CD14-positive monocyte (primary cell): Measurements from ENCODE around the gene NFKB1. TPM values are rescaled to one million over a fixed set of nuclear protein-coding genes. Genes with fewer than 3 reads are reported as not detected.

Source experiments
- DNase-seq, 3 donors: peaks; one replicate each; pipeline ENCODE4 v3.0.0-alpha.2; 2011 to 2022
- H2AFZ ChIP-seq: 2 replicates; pipeline ENCODE4 v1.6.0; 2012; ENCODE audit warnings: mild to moderate bottlenecking, low read depth, low read length, inconsistent platforms; ENCODE audit not compliant: insufficient read depth, poor library complexity, severe bottlenecking
- H3K27ac ChIP-seq, 2 donors: 1 replicate in 1 of 2; 2 replicates in 1 of 2; pipeline ENCODE4 v1.5.1; 2012 to 2013; ENCODE audit warnings: low read length in 2 of 2, control low read depth in 1 of 2, inconsistent platforms in 1 of 2, low read depth in 1 of 2, mild to moderate bottlenecking in 1 of 2
- H3K27me3 ChIP-seq, 2 donors: one replicate each; pipeline versions ENCODE4 v1.6.0 to v1.6.1; 2011 to 2013; ENCODE audit warnings: low read length in 2 of 2; ENCODE audit not compliant: control insufficient read depth in 2 of 2, insufficient read depth in 2 of 2
- H3K36me3 ChIP-seq, 2 donors: replicated peaks in 1 of 2; 1 replicate in 1 of 2; 2 replicates in 1 of 2; pipeline versions ENCODE4 v1.5.1 to v1.6.1; 2012 to 2013; ENCODE audit warnings: low read length in 2 of 2, control low read depth in 1 of 2, inconsistent platforms in 1 of 2, mild to moderate bottlenecking in 1 of 2; ENCODE audit not compliant: insufficient read depth in 2 of 2, control insufficient read depth in 1 of 2
- H3K4me1 ChIP-seq, 2 donors: 1 replicate in 1 of 2; 2 replicates in 1 of 2; pipeline versions ENCODE4 v1.5.1 to v1.6.1; 2012 to 2013; ENCODE audit warnings: low read length in 2 of 2, control low read depth in 1 of 2, inconsistent platforms in 1 of 2, mild to moderate bottlenecking in 1 of 2, moderate library complexity in 1 of 2; ENCODE audit not compliant: insufficient read depth in 2 of 2, control insufficient read depth in 1 of 2
- H3K4me2 ChIP-seq: replicated peaks from 2 replicates; pipeline ENCODE3; 2012; ENCODE audit warnings: low read length, moderate library complexity, mild to moderate bottlenecking; ENCODE audit not compliant: poor library complexity, severe bottlenecking; ENCODE audit errors: extremely low read depth
- H3K4me3 ChIP-seq, 3 experiments: fragments of 200-600 bp in 1 of 3; sonication (generic) in 1 of 3; replicated peaks in 1 of 3; 1 replicate in 2 of 3; 2 replicates in 1 of 3; pipeline ENCODE4 v1.5.1; 2011 to 2013; ENCODE audit warnings: low read length in 3 of 3, mild to moderate bottlenecking in 3 of 3, control low read depth in 2 of 3, low read depth in 2 of 3, inconsistent platforms in 1 of 3, moderate library complexity in 1 of 3
- H3K79me2 ChIP-seq: 2 replicates; pipeline ENCODE4 v1.6.0; 2012; ENCODE audit warnings: mild to moderate bottlenecking, control low read depth, inconsistent platforms, low read length, moderate library complexity; ENCODE audit not compliant: insufficient read depth
- H3K9ac ChIP-seq: 2 replicates; pipeline ENCODE4 v1.6.0; 2017; ENCODE audit warnings: low read length, mild to moderate bottlenecking; ENCODE audit not compliant: insufficient read depth, poor library complexity, severe bottlenecking
- H3K9me3 ChIP-seq, 2 donors: replicated peaks in 1 of 2; 1 replicate in 1 of 2; 2 replicates in 1 of 2; pipeline versions ENCODE4 v1.5.1 to v1.6.1; 2012 to 2013; ENCODE audit warnings: low read length in 2 of 2, control low read depth in 1 of 2; ENCODE audit not compliant: control insufficient read depth in 1 of 2, insufficient read depth in 1 of 2
- H4K20me1 ChIP-seq: 2 replicates; pipeline ENCODE4 v1.6.0; 2012; ENCODE audit warnings: mild to moderate bottlenecking, low read length, control low read depth, moderate library complexity; ENCODE audit not compliant: insufficient read depth
- H3K27ac Mint-ChIP-seq, 7 donors: one replicate each; pipeline ENCODE4 v1.8.0; 2020; ENCODE audit warnings: mild to moderate bottlenecking in 7 of 7, mixed read lengths in 7 of 7, moderate library complexity in 6 of 7, inconsistent platforms in 2 of 7
- H3K27me3 Mint-ChIP-seq, 3 donors: one replicate each; pipeline ENCODE4 v1.8.0; 2021 to 2022; ENCODE audit warnings: low read depth in 3 of 3, mild to moderate bottlenecking in 3 of 3, mixed read lengths in 3 of 3, moderate library complexity in 3 of 3, inconsistent platforms in 1 of 3
- H3K36me3 Mint-ChIP-seq, 2 donors: one replicate each; pipeline ENCODE4 v1.8.0; 2020; ENCODE audit warnings: mixed read lengths in 2 of 2, inconsistent platforms in 1 of 2, mild to moderate bottlenecking in 1 of 2
- H3K4me1 Mint-ChIP-seq: one replicate; pipeline ENCODE4 v1.8.0; 2020; ENCODE audit warnings: mild to moderate bottlenecking, mixed read lengths
- H3K4me3 Mint-ChIP-seq, 2 donors: one replicate each; pipeline ENCODE4 v1.8.0; 2020; ENCODE audit warnings: mild to moderate bottlenecking in 2 of 2, mixed read lengths in 2 of 2, moderate library complexity in 1 of 2
- H3K9me3 Mint-ChIP-seq, 7 donors: one replicate each; pipeline ENCODE4 v1.8.0; 2020 to 2022; ENCODE audit warnings: mixed read lengths in 7 of 7, mild to moderate bottlenecking in 6 of 7, moderate library complexity in 6 of 7, inconsistent platforms in 2 of 7
- CTCF ChIP-seq: fragments of 200-600 bp; IDR thresholded peaks from one replicate; pipeline ENCODE4 v1.8.0; 2022; ENCODE audit warnings: antibody characterized with exemption, mild to moderate bottlenecking
- WGBS: methylation state at CpG from one replicate; pipeline ENCODE4 v1.1.5; 2013; ENCODE audit warnings: missing lambda C conversion rate; ENCODE audit not compliant: insufficient coverage; 5-methylcytosine and 5-hydroxymethylcytosine counted together
- intact Hi-C, 2 donors: fragments of 100-400 bp; cut with micrococcal nuclease; formaldehyde crosslinking; loops; one replicate each; pipeline versions ENCODE4 v1.15.0 to v1.15.1; 2023
- polyA plus RNA-seq, 3 donors: library from polyadenylated mRNA; depleted of rRNA in 1 of 3; unstranded in 2 of 3; stranded (reverse) in 1 of 3; fragments of 300-500 nt in 2 of 3; fragments of >200 nt in 1 of 3; fragmentation: Illumina TruSeq in 2 of 3; gene quantifications; 1 replicate in 2 of 3; 2 replicates in 1 of 3; pipeline ENCODE4 v1.2.3, GENCODE V29; 2012 to 2021

NFKB1 gene
- polyA plus RNA-seq, 3 donors = 9.0 to 34.4 (median 17.8) TPM

GRCh38 chr4:102536768-102537167 lies 35.6 kb downstream of the NFKB1 start:
- Mint-ChIP-seq H3K4me1 (no peaks in the 10 kb centered on the region), H3K27me3 (no peaks in the 10 kb centered on the region), H3K36me3 (peaks cover 56 to 59% of the 10 kb centered on the region in 2 donors), H3K9me3 (no peaks in the 10 kb centered on the region), H3K27ac (no peak overlapping the region), H3K4me3 (no peak overlapping the region)
- no peaks in the 10 kb centered on the region for H3K27me3 ChIP-seq
- H3K9me3 ChIP-seq = no peaks in the 10 kb centered on the region
- no peak overlapping the region for H3K9ac ChIP-seq
- H2AFZ ChIP-seq = no peak overlapping the region
- H3K4me1 ChIP-seq = no peaks in the 10 kb centered on the region
- no peak overlapping the region for H3K4me3 ChIP-seq
- H3K79me2 ChIP-seq = peaks cover 8% of the 10 kb centered on the region
- TF ChIP-seq CTCF = no peak
- WGBS = no CpG with 5 or more reads among the region's 3 CpGs
- peaks cover 95% of the 10 kb centered on the region for H4K20me1 ChIP-seq
- no peak for DNase-seq
- no peak overlapping the region for H3K4me2 ChIP-seq
- intact Hi-C loops = no loop called here
- no peak overlapping the region for H3K27ac ChIP-seq
- H3K36me3 ChIP-seq = peaks cover 51 to 92% of the 10 kb centered on the region in 2 donors

- Histone ChIP-seq H2AFZ (no peak overlapping the region), H3K27ac (no peak overlapping the region), H3K36me3 (peaks cover 47 to 92% of the 10 kb centered on the region in 2 donors), H3K79me2 (peaks cover 8% of the 10 kb centered on the region), H3K9me3 (no peaks in the 10 kb centered on the region), H4K20me1 (peaks cover 95% of the 10 kb centered on the region), H3K27me3 (no peaks in the 10 kb centered on the region), H3K4me2 (no peak overlapping the region), H3K4me3 (no peak overlapping the region), H3K4me1 (no peaks in the 10 kb centered on the region), H3K9ac (no peak overlapping the region)
- Mint-ChIP-seq H3K36me3 (peaks cover 52 to 54% of the 10 kb centered on the region in 2 donors), H3K27me3 (no peaks in the 10 kb centered on the region), H3K9me3 (no peaks in the 10 kb centered on the region), H3K4me3 (no peak overlapping the region), H3K27ac (no peak overlapping the region), H3K4me1 (no peaks in the 10 kb centered on the region)
- intact Hi-C loops = no loop called here
- no peak for TF ChIP-seq CTCF
- DNase-seq = no peak
- 100% methylated on average over 1 of the region's 2 CpGs for WGBS
Observed at GRCh38 chr4:102537269-102537668, 36.1 kb downstream of the NFKB1 start.
